T follicular helper cell (primary cell): Measurements from ENCODE around the gene RPE65.
"Not testable (repeated sequence)": the region's sequence is repeated elsewhere in the genome, so short reads cannot be mapped to it uniquely, and the experiment has no call there.

Experiments used
- DNase-seq: peaks from one replicate; pipeline ENCODE4 v3.0.0-alpha.2; 2020; ENCODE audit warnings: low read depth

RPE65 gene

DNA sequence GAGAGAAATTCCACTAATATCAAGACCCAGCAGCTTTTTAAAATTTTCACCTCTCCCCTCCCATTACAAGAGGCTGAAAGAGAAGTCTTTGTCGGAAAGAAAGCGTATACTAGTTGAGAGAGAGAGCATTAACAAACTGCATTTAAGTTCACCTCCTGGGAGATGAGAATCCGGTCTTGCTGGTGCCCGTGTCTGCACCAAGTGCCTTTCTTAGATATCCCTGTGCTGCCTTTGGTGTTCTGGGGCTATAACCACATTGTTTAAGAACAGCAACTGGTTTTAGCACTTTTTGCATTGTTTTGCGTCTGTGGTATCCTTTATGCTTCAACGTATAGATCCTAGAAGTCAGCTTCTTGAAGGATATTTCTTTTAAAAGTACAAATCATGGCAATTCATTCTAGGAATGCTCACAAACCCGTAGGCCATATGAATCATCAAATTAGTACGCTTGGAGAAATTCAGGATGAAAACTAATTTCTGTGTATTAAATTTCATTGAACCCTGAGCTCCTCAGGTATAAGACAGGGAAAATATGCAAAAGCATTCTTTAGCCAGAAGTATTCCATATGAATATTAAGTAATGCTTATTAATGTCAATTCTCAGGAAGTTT is 3.4 kb upstream of the RPE65 start:
- DNase-seq, result no peak

DNA sequence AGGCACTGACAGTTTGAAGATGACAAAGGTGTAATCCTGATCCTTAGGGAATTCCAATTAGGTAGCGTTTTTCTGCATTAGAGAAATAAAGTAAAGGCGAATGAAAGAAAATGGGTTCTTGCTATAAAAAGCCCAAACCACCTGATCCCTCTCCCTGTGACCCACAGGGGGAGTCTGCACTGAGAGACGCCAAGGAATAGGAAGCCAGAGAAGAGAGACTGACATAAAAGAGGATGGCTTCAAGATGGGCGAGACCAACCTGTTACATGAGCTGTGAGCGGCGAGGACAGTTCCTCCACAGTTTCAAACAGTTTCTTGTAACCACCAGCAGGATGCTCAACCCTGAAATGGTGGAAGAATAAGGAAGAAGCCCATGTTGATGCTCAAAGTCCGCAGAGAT is 1.4 kb downstream of the RPE65 start:
- no peak for DNase-seq

DNA sequence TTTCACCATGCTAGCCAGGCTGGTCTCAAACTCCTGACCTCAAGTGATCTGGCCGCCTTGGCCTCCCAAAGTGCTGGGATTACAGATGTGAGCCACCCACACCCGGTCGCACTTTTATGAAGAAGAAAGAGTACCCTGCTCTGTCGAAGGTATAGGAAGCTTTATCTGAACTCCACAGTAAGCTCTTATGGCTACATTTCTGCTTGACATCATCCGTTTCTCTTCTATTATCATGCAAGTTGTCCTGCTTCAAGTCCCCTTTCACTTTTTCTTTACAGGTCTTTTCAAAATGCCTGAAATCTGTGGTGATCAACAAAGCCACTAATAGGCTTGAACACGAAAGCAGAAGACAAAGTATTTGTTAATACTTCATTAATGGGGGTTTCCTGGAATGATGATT is 4.0 kb downstream of the RPE65 start:
- DNase-seq, result no peak

DNA sequence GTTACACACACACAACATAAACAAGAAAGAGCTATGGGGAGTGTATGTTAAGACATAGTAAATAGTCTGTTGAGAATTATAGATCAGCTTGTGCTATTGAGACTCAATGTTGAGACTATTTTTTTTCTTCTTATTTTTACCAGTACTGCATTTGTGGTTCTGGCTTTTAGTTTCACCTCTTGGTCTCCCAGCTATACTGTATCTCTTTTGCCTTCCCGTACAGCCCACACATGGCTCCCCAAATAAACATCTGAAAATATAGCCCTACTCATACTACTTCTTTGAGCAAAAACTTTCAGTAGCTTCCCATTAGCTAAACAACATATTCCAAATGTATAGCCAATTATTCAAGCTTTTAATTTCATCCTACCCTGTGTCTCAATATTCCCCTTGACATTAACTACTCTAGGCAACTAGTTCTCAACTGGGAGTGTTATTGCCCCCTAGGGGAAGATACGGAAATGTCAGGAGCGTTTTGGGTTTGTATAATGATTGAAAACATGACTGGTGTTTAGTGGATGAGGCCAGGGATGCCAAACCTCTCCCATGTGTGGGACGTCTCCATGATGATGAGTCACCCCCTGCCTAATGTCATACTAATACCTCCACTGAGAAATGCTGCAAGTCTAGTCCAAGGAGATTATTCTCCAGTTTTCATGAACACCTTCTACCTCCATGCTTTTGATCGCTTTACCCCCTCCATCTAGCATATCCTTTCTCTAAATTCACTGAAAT is 6.8 kb downstream of the RPE65 start:
- no peak for DNase-seq

DNA sequence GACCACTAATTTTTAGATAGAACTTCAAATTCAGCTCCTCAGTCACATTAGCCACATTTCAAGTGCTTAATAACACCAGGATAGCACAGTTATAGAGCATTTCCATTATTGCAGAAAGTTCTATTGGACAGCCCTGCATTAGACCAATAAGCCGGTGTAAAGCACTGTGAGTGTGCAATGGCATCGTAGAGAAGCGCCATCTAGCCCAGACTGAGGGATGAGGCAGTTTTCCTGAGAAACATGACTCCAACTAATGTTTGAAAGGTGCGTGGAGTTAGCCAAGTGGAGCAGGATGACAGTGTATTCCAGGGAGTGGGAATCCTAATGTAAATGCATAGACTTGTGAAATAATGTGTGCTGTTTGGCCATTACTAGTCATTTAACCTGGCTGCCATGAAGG is 7.7 kb downstream of the RPE65 start:
- no peak for DNase-seq

DNA sequence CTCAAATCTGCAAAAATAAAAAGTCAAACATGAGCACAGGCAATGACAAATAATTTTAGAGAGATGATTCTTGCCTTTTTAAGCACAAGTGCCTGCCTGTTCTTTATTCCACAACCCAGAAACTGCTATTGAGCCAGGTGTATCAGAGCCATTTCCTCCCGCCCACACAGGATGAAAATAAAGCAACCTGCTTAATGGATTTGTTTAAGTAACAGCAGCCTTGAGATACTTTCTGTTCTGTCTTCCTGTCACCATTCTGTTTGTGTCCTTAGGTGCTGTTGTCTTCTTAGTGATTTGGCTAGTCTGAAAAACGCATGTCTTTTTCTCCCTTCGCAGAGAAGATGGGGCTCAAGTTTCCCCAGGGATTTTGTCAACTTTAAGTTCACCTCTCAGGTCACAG is 11.4 kb downstream of the RPE65 start:
- no peak for DNase-seq

DNA sequence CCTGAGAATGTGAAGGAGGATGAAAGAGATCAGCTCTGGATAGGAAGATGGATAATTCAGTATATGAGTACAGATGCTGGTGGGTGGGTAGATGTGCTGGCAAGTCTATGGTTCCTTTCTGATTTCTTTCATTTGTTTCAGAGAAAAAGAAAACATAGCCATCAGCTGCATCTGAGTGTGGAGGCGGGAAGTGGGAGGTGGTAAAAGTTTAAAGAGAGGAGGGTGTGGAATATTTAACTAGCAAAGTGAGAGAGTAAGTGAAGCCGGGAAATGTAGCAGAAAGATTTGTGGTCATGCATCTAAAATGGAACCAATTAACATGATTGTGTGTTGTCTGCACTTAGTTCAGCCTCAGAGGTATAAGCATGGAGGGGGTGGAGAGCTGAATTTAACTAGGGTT is 16.4 kb downstream of the RPE65 start:
- DNase-seq, result no peak

DNA sequence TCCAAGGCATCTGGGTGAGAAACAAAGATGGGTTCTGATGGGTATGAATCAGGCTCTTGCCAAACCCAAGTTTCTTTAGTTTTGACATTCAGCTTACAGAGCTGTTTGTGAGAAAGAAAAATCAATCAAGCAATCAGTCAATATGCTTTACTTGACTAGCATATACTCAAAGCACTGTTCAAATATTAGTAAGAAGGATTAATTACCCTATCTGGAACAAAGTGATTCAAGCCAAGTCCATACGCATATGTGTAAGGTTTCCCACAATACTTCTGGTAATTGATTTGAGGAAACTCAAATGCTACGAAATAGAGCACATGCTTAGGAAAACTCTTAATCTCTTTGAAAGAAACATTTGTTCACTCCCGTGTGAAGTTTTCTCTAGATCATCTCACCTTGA is 18.7 kb downstream of the RPE65 start:
- no peak for DNase-seq

DNA sequence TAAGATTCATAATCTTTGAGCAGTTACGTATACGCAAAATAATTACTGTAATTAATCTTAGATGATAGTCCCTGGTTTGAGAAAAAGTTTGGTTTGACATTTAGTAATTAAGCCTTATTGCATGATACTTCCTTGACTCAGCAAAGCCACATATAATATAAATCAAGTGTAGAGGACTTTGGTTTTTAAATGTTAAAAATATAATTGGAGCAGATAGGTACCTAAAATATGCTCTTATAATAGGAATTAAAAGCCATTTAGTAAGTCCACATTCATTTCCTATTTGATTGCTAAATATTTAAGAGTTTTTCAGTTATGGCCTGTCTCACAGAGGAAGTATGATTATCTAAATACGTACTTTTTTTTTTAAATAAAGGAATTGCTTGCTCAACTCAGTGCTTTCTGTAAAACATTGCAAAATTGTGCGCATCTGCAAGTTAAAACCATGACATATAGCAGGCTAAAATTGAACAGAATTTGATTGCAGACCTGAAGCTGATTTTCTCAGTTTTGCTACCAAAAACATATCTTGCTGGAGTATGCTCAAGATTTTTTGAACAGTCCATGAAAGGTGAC is 20.4 kb downstream of the RPE65 start:
- DNase-seq, result no peak

DNA sequence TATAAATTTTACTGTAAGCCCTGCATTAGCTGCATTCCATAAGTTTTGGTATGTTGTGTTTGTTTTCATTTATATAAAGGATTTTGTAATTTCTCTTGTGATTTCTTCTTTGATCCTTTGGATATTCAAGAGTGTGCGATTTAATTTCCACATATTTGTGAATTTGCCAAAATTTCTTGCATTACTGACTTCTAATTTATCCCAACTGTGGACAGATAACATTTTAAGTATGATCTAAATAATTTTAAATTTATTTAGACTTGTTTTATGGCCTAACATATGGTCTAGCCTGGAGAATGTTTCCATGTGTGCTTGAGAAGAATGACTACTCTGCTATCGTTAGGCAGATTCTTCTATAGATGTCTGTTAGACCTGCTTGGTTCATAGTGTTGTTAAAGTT is 23.2 kb downstream of the RPE65 start:
- no peak for DNase-seq

DNA sequence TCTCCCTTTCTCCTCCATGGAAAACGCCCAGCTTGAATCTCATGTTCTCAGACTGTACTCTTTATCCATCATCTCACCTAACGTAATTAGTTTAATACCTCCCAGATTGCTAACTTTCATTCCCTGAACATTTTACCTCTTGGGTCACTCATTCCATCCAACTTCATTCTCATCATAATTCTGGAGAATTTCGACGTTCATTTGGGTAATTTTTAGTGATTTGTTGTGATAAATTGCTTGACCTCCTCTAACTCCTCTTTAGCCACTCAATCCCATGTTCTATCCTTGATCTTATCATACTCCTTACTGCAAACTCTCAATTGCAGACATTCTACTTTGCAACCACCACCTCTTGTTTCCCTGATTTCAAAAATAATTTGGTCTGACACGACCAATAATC is 28.4 kb downstream of the RPE65 start:
- no peak for DNase-seq

DNA sequence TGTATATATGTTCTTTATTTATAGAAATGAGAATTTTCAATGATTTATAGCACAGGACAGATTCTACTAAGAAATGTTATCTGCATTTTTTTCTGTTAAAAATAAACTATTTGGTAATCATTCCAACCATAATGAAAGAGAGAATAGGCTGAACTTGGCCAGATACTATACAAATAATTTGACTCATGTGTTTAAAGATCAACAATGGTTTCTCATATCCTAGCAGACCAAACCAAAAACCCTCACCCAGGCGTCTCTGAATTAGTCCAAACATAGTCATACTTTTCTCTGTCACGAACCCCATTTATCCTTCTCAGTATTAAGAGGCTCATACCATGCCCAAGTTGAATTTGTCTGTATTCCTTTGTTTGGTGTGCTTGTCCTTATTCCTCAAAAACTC is 40.3 kb downstream of the RPE65 start:
- no peak for DNase-seq

DNA sequence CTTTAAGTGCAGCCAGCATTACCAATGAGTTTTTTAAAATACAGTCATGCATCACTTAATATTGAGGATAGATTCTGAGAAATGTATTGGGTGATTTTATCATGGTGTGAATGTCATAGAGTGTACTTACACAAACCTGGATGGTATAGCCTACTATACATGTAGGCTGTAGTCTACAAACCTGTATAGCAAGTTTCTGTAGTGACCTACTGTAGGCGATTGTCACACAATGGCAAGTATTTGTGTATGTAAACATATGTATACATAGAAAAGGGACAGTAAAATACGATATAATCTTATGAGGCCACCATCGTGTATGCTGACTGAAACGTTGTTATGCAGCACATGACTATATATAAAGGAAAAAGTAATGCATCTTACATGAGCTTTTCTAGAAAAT is 48.2 kb downstream of the RPE65 start:
- DNase-seq, result no peak

DNA sequence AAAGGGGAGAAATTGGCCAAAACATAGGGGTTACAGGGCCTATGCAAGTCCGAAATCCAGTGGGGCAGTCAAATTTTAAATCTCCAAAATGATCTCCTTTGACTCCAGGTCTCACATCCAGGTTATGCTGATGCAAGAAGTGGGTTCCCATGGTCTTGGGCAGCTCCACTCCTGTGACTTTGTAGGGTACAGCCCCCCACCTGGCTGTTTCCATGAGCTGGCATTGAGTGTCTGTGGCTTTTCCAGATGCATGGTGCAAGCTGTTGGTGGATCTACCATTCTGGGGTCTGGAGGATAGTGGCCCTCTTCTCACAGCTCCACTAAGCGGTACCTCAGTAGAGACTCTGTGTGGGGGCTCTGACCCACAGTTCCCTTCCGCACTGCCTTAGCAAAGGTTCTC is 54.2 kb downstream of the RPE65 start:
- not testable (repeated sequence) for DNase-seq

DNA sequence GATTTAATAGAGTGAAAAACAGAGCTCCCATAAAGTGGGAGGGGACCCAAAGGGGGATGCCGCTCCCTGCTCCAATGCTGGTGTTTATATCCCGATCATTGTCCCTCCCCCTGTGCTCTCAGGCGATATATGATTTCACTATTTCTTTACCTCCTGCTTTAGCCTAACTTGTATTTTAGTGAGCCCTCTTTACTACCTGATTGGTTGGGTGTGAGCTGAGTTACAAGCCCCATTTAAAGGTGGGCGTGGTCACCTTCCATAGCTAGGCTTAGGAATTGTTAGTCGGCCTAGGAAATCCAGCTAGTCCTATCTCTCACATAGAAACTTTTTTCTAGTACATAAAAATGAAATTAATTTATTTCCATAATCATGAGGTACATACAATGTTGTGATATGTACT is 57.3 kb downstream of the RPE65 start:
- DNase-seq, result not testable (repeated sequence)

DNA sequence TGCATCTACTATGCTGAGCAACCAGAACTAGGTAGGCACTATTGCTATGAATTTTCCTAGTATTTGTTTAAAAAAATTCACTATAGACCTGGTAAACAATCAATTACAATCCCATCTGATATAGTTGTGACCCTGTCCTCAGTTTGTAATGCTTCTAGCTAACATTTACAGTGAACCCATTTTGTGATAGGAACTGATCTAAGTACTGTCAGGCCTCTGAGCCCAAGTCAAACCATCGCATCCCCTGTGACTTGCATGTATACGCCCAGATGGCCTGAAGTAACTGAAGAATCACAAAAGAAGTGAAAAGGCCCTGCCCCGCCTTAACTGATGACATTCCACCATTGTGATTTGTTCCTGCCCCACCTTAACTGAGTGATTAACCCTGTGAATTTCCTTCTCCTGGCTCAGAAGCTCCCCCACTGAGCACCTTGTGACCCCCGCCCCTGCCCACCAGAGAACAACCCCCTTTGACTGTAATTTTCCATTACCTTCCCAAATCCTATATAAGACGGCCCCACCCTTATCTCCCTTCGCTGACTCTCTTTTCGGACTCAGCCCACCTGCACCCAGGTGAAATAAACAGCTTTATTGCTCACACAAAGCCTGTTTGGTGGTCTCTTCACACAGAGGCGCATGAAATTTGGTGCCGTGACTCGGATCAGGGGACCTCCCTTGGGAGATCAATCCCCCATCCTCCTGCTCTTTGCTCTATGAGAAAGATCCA is 63.8 kb downstream of the RPE65 start:
- not testable (repeated sequence) for DNase-seq

DNA sequence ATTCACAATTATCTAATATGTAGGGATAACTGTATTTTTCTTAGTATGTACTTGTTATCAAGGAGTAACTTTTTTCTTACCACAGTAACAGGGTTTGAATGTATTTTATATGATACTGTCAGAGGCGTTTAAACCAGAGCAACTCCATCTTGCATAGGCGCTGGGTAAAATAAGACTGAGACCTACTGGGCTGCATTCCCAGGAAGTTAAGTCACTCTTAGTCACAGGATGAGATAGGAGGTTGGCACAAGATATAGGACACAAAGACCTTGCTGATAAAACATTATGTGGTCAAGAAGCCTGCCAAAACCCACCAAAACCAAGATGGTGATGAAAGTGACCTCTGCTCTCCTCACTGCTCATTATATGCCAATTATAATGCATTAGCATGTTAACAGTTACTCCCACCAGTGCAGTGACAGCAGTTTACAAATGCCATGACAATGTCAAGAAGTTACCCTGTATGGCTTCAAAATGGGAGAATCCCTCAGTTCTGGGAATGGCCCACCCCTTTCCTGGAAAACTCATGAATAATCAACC is 64.8 kb downstream of the RPE65 start:
- DNase-seq, result no peak

DNA sequence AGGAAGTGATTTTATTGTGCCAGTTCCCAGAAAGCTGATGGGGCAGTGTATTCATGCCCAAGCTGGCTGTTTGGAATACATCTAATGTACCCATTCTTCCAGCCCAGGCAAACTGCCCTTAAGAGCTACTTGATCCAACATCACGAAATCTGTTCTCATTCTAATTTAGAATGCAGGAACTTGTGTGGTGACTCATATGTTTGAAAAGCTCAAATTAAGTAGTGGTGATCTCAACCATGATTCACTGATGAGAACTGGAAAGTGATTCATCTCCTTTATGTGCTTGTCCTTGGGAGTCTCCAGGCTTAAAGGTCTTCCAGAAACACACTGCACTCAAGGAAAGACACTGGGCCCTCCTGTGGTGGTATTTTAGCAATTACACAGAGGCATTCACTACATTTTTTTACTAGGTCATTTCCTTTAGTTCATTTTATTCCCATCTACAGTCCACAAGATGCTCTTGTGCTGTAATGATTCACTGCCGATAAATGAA is 65.4 kb downstream of the RPE65 start:
- DNase-seq, result no peak

DNA sequence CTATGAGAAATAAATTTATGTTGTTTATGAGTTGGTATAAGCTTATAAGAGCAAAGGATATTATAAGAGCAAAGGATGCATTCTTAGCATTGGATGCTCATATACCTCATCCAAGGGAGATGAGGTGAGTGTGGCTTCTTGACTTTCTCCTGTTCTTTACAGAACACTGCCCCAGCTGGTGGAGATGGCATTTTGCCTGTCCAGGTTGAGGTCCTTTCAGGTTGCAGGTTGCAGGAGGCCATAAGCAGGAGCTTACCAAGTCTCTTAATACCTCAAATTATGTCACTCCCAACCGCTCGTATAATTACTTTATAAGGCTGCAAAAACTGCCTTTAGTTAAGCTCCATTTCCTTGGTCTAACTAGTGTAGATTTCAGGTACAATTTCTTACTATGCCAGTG is 66.7 kb downstream of the RPE65 start:
- no peak for DNase-seq

DNA sequence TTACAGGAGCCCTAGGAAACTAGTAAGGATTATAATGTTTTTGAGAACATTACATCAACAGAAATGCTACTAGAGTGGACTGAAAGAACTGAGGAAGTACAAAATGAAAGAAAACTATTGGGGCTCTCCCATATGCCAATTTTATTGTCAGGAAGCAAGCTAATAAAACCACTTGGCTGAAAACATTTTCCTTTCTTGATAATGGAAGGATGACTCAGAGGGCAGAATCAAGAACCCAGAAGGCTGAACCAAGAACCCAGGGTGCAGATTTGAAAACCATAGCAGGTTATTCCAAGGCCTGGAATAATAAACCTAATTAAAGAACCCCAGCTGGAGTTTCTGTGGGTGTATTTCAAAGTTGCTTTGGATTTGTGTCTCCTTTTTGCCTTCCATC is 70.7 kb downstream of the RPE65 start:
- DNase-seq, result no peak
